ENCODE results near the gene SMIM5.

SMIM5 gene

GRCh38 chr17:75673487-75673886, 40.3 kb downstream of the SMIM5 start:
- DNase-seq = no peak

GRCh38 chr17:75676461-75676860, 43.2 kb downstream of the SMIM5 start:
- no peak for DNase-seq

- DNase-seq = no peak
Observed at GRCh38 chr17:75679706-75680211, 46.5 kb downstream of the SMIM5 start.

GRCh38 chr17:75680431-75680830, 47.2 kb downstream of the SMIM5 start:
- DNase-seq = no peak

- no peak for DNase-seq
Observed at GRCh38 chr17:75681289-75681688, 48.1 kb downstream of the SMIM5 start.

GRCh38 chr17:75683583-75683982, 50.3 kb downstream of the SMIM5 start:
- DNase-seq = no peak

GRCh38 chr17:75684249-75684648, 51.0 kb downstream of the SMIM5 start:
- no peak for DNase-seq

- DNase-seq = no peak
Observed at GRCh38 chr17:75684924-75685323, 51.7 kb downstream of the SMIM5 start.

GRCh38 chr17:75685499-75685898, 52.3 kb downstream of the SMIM5 start:
- DNase-seq = no peak

GRCh38 chr17:75688209-75688825, 55.1 kb downstream of the SMIM5 start:
- no peak for DNase-seq

- DNase-seq = peak; percentile 7
Observed at GRCh38 chr17:75689441-75689873, 56.2 kb downstream of the SMIM5 start.

All from NCI-H510A (cell line).